Measurements from ENCODE around the gene ERBB4.

DNA sequence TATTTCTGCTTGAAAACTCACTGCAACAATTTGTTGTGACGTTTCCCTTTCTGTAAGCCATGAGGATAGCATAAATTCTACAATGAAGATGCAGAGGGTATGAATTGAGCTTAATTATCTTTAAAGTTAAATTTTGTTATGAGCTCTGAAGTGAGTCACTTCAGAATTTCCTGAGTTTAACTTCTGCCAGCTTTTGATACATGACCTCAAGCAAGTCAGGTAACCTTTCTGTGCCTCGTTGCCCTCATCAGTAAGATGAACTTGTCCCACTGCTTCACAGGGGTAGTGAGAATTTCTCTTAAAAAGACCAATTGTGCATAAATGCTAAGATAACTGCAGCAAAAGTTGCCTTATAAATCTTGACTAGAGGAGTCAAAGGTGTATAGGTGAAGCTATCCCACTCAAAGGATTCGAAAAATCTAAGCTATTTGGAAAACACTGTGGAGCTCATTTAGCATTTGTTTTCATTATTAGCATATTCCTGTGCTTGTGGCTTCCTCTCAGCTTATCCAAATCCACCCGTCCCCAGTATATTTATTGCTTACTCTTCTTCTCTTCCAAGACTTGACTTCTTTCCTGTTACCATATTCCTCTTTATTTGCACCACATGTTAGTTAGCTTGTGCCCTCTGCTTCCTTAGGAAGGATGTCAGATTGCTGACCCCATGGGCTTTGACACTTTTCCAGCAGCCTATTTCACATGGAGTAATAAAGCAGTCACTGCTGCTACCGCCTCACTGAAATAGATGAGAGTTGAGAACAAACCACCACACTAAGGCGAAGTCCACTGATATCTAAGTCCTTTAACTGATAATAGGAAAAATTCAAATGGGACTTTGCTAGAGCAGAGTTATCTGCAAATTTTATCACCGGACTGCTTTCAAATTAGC lies 428.6 kb downstream of the ERBB4 start:
- no peak for TF ChIP-seq POLR2A (IDR thresholded peaks at IDR 0.05)
- TF ChIP-seq, protein P1, sequence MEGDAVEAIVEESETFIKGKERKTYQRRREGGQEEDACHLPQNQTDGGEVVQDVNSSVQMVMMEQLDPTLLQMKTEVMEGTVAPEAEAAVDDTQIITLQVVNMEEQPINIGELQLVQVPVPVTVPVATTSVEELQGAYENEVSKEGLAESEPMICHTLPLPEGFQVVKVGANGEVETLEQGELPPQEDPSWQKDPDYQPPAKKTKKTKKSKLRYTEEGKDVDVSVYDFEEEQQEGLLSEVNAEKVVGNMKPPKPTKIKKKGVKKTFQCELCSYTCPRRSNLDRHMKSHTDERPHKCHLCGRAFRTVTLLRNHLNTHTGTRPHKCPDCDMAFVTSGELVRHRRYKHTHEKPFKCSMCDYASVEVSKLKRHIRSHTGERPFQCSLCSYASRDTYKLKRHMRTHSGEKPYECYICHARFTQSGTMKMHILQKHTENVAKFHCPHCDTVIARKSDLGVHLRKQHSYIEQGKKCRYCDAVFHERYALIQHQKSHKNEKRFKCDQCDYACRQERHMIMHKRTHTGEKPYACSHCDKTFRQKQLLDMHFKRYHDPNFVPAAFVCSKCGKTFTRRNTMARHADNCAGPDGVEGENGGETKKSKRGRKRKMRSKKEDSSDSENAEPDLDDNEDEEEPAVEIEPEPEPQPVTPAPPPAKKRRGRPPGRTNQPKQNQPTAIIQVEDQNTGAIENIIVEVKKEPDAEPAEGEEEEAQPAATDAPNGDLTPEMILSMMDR (IDR thresholded peaks at IDR 0.05), result no peak
